ENCODE data around the gene RELCH.

The RELCH gene

GRCh38 chr18:62318228-62319180, 131.4 kb downstream of the RELCH start:
- no peak overlapping the region for H3K27ac ChIP-seq
- TF ChIP-seq CTCF (conservative IDR thresholded peaks at IDR 0.05) (no peak), ZFX (IDR thresholded peaks at IDR 0.05) (no peak)

- H3K27ac ChIP-seq, result no peak overlapping the region
- TF ChIP-seq CTCF (conservative IDR thresholded peaks at IDR 0.05) (no peak), ZFX (IDR thresholded peaks at IDR 0.05) (no peak)
These were observed 134.1 kb downstream of the RELCH start for GRCh38 chr18:62321201-62321600.

- TF ChIP-seq CTCF (conservative IDR thresholded peaks at IDR 0.05) (no peak), ZFX (IDR thresholded peaks at IDR 0.05) (no peak)
- no peak overlapping the region for H3K27ac ChIP-seq
These were observed 136.6 kb downstream of the RELCH start for GRCh38 chr18:62323483-62324180.

GRCh38 chr18:62324181-62324828, 137.2 kb downstream of the RELCH start:
- no peak overlapping the region for H3K27ac ChIP-seq
- TF ChIP-seq ZFX (IDR thresholded peaks at IDR 0.05) (no peak), CTCF (conservative IDR thresholded peaks at IDR 0.05) (no peak)

- TF ChIP-seq CTCF (conservative IDR thresholded peaks at IDR 0.05), result peak; percentile 89
- peak; percentile 42; the same call in 1 of the 2 replicates for TF ChIP-seq ZFX (IDR thresholded peaks at IDR 0.05)
- H3K27ac ChIP-seq, result peak within 1 kb of the TSS; percentile 41
These were observed 138.1 kb downstream of the RELCH start, which contains the start of gene TNFRSF11A for GRCh38 chr18:62324917-62325805. TSS of gene TNFRSF11A (plus strand) at chr18:62325310. CDS start at chr18:62325353, 43 bp downstream.

GRCh38 chr18:62325806-62326645, 139.0 kb downstream of the RELCH start:
- H3K27ac ChIP-seq, result peak overlapping the region; percentile 41
- TF ChIP-seq ZFX (IDR thresholded peaks at IDR 0.05) (no peak), CTCF (conservative IDR thresholded peaks at IDR 0.05) (no peak)

Measured in C4-2B (cell line).